ENCODE results near the gene ITFG1. TPM values are rescaled to one million over a fixed set of nuclear protein-coding genes. Genes with fewer than 3 reads are reported as not detected.
A peak's percentile ranks its signal among the peaks of the same experiment; 100 is the strongest.

The ITFG1 gene
- total and polyA plus RNA-seq, 2 of the 8 experiments (the other 6 are each of a cell fraction or from before 2014, with no cell fraction given), result 13.8 to 22.2 TPM

- TF ChIP-seq CHD7 (IDR thresholded peaks at IDR 0.05; ENCODE audit: insufficient replicate concordance, low read length) (no peak), CBX8 (IDR thresholded peaks at IDR 0.05; ENCODE audit: borderline replicate concordance, low read depth, low read length) (no peak), EZH2 (IDR thresholded peaks at IDR 0.05; ENCODE audit: low read depth, low read length, severe bottlenecking) (peak; percentile 23), RAD21 (IDR thresholded peaks at IDR 0.05 in 1 of 2, conservative IDR thresholded peaks at IDR 0.05 in 1 of 2; ENCODE audit: low read depth in 2 of 2, low read length in 2 of 2) (no peak), NANOG (IDR thresholded peaks at IDR 0.05; ENCODE audit: insufficient read depth, low read depth, low read length, poor library complexity, severe bottlenecking) (no peak), MAX (IDR thresholded peaks at IDR 0.05) (no peak), TBP (IDR thresholded peaks at IDR 0.05; ENCODE audit: low read depth, low read length) (0 out of 2 replicates have a peak, but pooled peaks have one; percentile 4)
Measured at GRCh38 chr16:47144559-47144877, 316.3 kb downstream of the ITFG1 start (continued).

All from H1 (cell line).